H1 (cell line): ENCODE measurements around the gene MYH7. TPM values are rescaled to one million over a fixed set of nuclear protein-coding genes. Genes with fewer than 3 reads are reported as not detected.

Experiments
- CTCF ChIA-PET: fragments of 300-600 bp; sonication (Branson Sonifier 250); formaldehyde crosslinking; loops from one replicate; lab custom pipeline; 2021; ENCODE audit not compliant: partially characterized antibody; lab: Charles Lee
- POLR2A ChIA-PET: fragments of 300-600 bp; sonication (Branson Sonifier 250); formaldehyde crosslinking; loops from one replicate; lab custom pipeline; 2021; ENCODE audit warnings: inconsistent platforms; ENCODE audit not compliant: partially characterized antibody; lab: Charles Lee
- DNase-seq, 2 experiments: peaks; one replicate each; pipeline versions ENCODE4 v3.0.0 to v3.0.0-alpha.2; 2010 to 2022; ENCODE audit warnings: low spot score in 2 of 2, low read depth in 1 of 2, mixed read lengths in 1 of 2
- FAIRE-seq: peaks from 2 replicates; lab custom pipeline; 2011; peaks lifted over from hg19 to GRCh38; lab: Jason Lieb, UNC
- H2AFZ ChIP-seq: 2 replicates; pipeline ENCODE4 v1.8.1; 2012; ENCODE audit warnings: low read length, inconsistent platforms
- H2AK5ac ChIP-seq: 2 replicates; pipeline ENCODE4 v1.6.1; 2013; ENCODE audit warnings: low read depth, low read length
- H2BK120ac ChIP-seq: replicated peaks from 2 replicates; pipeline ENCODE3; 2013; ENCODE audit warnings: low read depth, low read length, inconsistent platforms
- H2BK12ac ChIP-seq: 2 replicates; pipeline ENCODE4 v1.6.1; 2013; ENCODE audit warnings: low read depth, low read length
- H2BK15ac ChIP-seq: 2 replicates; pipeline ENCODE4 v1.6.1; 2013; ENCODE audit warnings: low read length
- H2BK20ac ChIP-seq: 2 replicates; pipeline ENCODE4 v1.6.1; 2013; ENCODE audit warnings: low read length
- H2BK5ac ChIP-seq: 2 replicates; pipeline ENCODE4 v1.6.1; 2013; ENCODE audit warnings: low read depth, low read length
- H3K14ac ChIP-seq: 2 replicates; pipeline ENCODE4 v1.6.1; 2013; ENCODE audit warnings: inconsistent platforms; ENCODE audit not compliant: insufficient read length
- H3K18ac ChIP-seq: 2 replicates; pipeline ENCODE4 v1.6.1; 2013; ENCODE audit warnings: low read length; ENCODE audit errors: extremely low read depth
- H3K23ac ChIP-seq: 2 replicates; pipeline ENCODE4 v1.6.1; 2013; ENCODE audit warnings: inconsistent platforms; ENCODE audit not compliant: insufficient read length
- H3K23me2 ChIP-seq: 2 replicates; pipeline ENCODE4 v1.6.1; 2013; ENCODE audit warnings: low read depth, low read length
- H3K27ac ChIP-seq: 2 replicates; pipeline ENCODE4 v1.6.1; 2011; ENCODE audit warnings: low read depth, low read length, inconsistent platforms
- H3K27me3 ChIP-seq, 4 experiments: replicated peaks in 1 of 4; 1 replicate in 1 of 4; 2 replicates in 3 of 4; pipeline versions ENCODE4 v1.6.1 to v1.8.1; 2011 to 2013; ENCODE audit warnings: low read length in 3 of 4, mild to moderate bottlenecking in 3 of 4, inconsistent platforms in 2 of 4, mixed read lengths in 2 of 4, moderate library complexity in 1 of 4; ENCODE audit not compliant: control insufficient read depth in 3 of 4, insufficient read depth in 3 of 4; ENCODE audit errors: extremely low read depth in 1 of 4
- H3K36me3 ChIP-seq, 4 experiments: 2 replicates each; pipeline versions ENCODE4 v1.6.1 to v1.8.1; 2011 to 2013; ENCODE audit warnings: mild to moderate bottlenecking in 4 of 4, low read length in 3 of 4, moderate library complexity in 2 of 4, control low read depth in 1 of 4, inconsistent platforms in 1 of 4; ENCODE audit not compliant: insufficient read depth in 4 of 4, control insufficient read depth in 2 of 4
- H3K4ac ChIP-seq: replicated peaks from 2 replicates; pipeline ENCODE3; 2013; ENCODE audit warnings: low read length, low read depth, mixed read lengths, inconsistent platforms; ENCODE audit not compliant: insufficient read length
- H3K4me1 ChIP-seq, 4 experiments: replicated peaks in 1 of 4; 1 replicate in 1 of 4; 2 replicates in 3 of 4; pipeline versions ENCODE4 v1.6.1 to v1.8.1; 2011 to 2013; ENCODE audit warnings: low read length in 3 of 4, inconsistent platforms in 2 of 4, mixed read lengths in 1 of 4; ENCODE audit not compliant: insufficient read depth in 4 of 4, control insufficient read depth in 3 of 4
- H3K4me2 ChIP-seq, 2 experiments: 2 replicates each; pipeline versions ENCODE4 v1.6.1 to v1.8.1; 2011 to 2013; ENCODE audit warnings: low read depth in 2 of 2, low read length in 2 of 2, control low read depth in 1 of 2, inconsistent platforms in 1 of 2, mild to moderate bottlenecking in 1 of 2; ENCODE audit not compliant: insufficient read depth in 1 of 2
- H3K4me3 ChIP-seq, 4 experiments: fragments of 200-600, 300-600 bp in 1 of 4; sonication (generic), shearing (Covaris generic), sonication (Bioruptor Twin) in 1 of 4; 2 replicates each; pipeline versions ENCODE4 v1.5.1 to v1.8.1; 2011 to 2016; ENCODE audit warnings: low read length in 4 of 4, low read depth in 3 of 4, control low read depth in 2 of 4, inconsistent platforms in 2 of 4, mild to moderate bottlenecking in 2 of 4, mixed read lengths in 1 of 4, moderate library complexity in 1 of 4; ENCODE audit not compliant: insufficient read depth in 2 of 4; ENCODE audit errors: extremely low read depth in 1 of 4
- H3K56ac ChIP-seq: replicated peaks from 2 replicates; pipeline ENCODE3; 2013; ENCODE audit warnings: low read depth, mild to moderate bottlenecking, mixed read lengths, low read length, inconsistent platforms; ENCODE audit not compliant: insufficient read length
- H3K79me1 ChIP-seq: 2 replicates; pipeline ENCODE4 v1.6.1; 2013; ENCODE audit warnings: low read depth, low read length, control low read depth
- H3K79me2 ChIP-seq, 2 experiments: 2 replicates each; pipeline versions ENCODE4 v1.6.1 to v1.8.1; 2012 to 2013; ENCODE audit warnings: low read length in 2 of 2, mild to moderate bottlenecking in 2 of 2, inconsistent platforms in 1 of 2; ENCODE audit not compliant: insufficient read depth in 2 of 2, control insufficient read depth in 1 of 2
- H3K9ac ChIP-seq, 4 experiments: replicated peaks in 1 of 4; 1 replicate in 1 of 4; 2 replicates in 3 of 4; pipeline versions ENCODE4 v1.6.1 to v1.8.1; 2011 to 2013; ENCODE audit warnings: low read depth in 3 of 4, low read length in 3 of 4, control low read depth in 2 of 4, mild to moderate bottlenecking in 2 of 4, moderate library complexity in 2 of 4, inconsistent platforms in 1 of 4; ENCODE audit errors: extremely low read depth in 1 of 4
- H3K9me3 ChIP-seq, 2 experiments: 2 replicates each; pipeline versions ENCODE4 v1.6.1 to v1.8.1; 2012 to 2013; ENCODE audit warnings: mild to moderate bottlenecking in 2 of 2, moderate library complexity in 2 of 2, control low read depth in 1 of 2, inconsistent platforms in 1 of 2, low read depth in 1 of 2, low read length in 1 of 2, mixed read lengths in 1 of 2; ENCODE audit not compliant: insufficient read depth in 2 of 2
- H4K20me1 ChIP-seq, 2 experiments: replicated peaks in 1 of 2; 2 replicates each; pipeline versions ENCODE3 to v1.8.1; 2011 to 2013; ENCODE audit warnings: inconsistent platforms in 2 of 2, low read length in 2 of 2, mild to moderate bottlenecking in 1 of 2; ENCODE audit not compliant: insufficient read depth in 2 of 2, control insufficient read depth in 1 of 2
- H4K5ac ChIP-seq: 2 replicates; pipeline ENCODE4 v1.6.1; 2013; ENCODE audit warnings: low read length, low read depth, mixed read lengths, inconsistent platforms; ENCODE audit not compliant: insufficient read length
- H4K8ac ChIP-seq: 2 replicates; pipeline ENCODE4 v1.8.0; 2013; ENCODE audit warnings: mild to moderate bottlenecking, moderate library complexity, low read length, inconsistent platforms; ENCODE audit not compliant: insufficient read depth; ENCODE audit errors: extremely low read depth
- H4K91ac ChIP-seq: replicated peaks from 2 replicates; pipeline ENCODE3; 2013; ENCODE audit warnings: low read length, mixed read lengths, inconsistent platforms; ENCODE audit not compliant: insufficient read length
- ATF2 ChIP-seq: IDR thresholded peaks from 2 replicates; pipeline ENCODE4 v1.6.1; 2012; ENCODE audit warnings: low read length, inconsistent platforms
- BCL11A ChIP-seq, 2 experiments: IDR thresholded peaks; one replicate each; pipeline ENCODE4 v1.6.1; 2011; ENCODE audit warnings: low read depth in 2 of 2, low read length in 2 of 2, mild to moderate bottlenecking in 2 of 2
- CREB1 ChIP-seq: IDR thresholded peaks from 2 replicates; pipeline ENCODE4 v1.6.1; 2012; ENCODE audit warnings: inconsistent platforms
- EZH2 ChIP-seq: fragments of 200-600 bp; sonication (generic); IDR thresholded peaks from 2 replicates; pipeline ENCODE4 v1.7.1; 2012; ENCODE audit warnings: low read depth, mild to moderate bottlenecking, moderate library complexity, low read length, inconsistent platforms; ENCODE audit not compliant: severe bottlenecking
- GTF2F1 ChIP-seq: IDR thresholded peaks from 2 replicates; pipeline ENCODE4 v1.6.1; 2012; ENCODE audit warnings: low read depth, low read length, improper control_type of control experiment, borderline replicate concordance
- MAX ChIP-seq: IDR thresholded peaks from 2 replicates; pipeline ENCODE4 v1.6.1; 2012; ENCODE audit warnings: inconsistent platforms
- RAD21 ChIP-seq, 2 experiments: IDR thresholded peaks in 1 of 2; conservative IDR thresholded peaks in 1 of 2; 2 replicates each; pipeline ENCODE4 v1.6.1; 2011; ENCODE audit warnings: low read depth in 2 of 2, low read length in 2 of 2, improper control_type of control experiment in 1 of 2, inconsistent platforms in 1 of 2, mild to moderate bottlenecking in 1 of 2, moderate library complexity in 1 of 2
- RNF2 ChIP-seq: fragments of 200-900, 300-1000 bp; sonication (generic); IDR thresholded peaks from 2 replicates; pipeline ENCODE4 v1.7.1; 2016; ENCODE audit warnings: borderline replicate concordance, low read depth, mild to moderate bottlenecking, antibody characterized with exemption, low read length; ENCODE audit not compliant: poor library complexity, severe bottlenecking; ENCODE audit errors: missing control alignments
- SAP30 ChIP-seq: fragments of 300-600 bp; sonication (generic); IDR thresholded peaks from 2 replicates; pipeline ENCODE4 v1.7.1; 2012; ENCODE audit warnings: low read length, moderate library complexity, mild to moderate bottlenecking, inconsistent platforms; ENCODE audit not compliant: insufficient read depth, insufficient replicate concordance
- SIN3A ChIP-seq, 2 experiments: IDR thresholded peaks in 1 of 2; conservative IDR thresholded peaks in 1 of 2; 2 replicates each; pipeline ENCODE4 v1.6.1; 2011 to 2012; ENCODE audit warnings: low read length in 2 of 2, improper control_type of control experiment in 1 of 2, low read depth in 1 of 2, mild to moderate bottlenecking in 1 of 2
- WGBS, 2 experiments: shearing (Covaris generic) in 1 of 2; methylation state at CpG; one replicate each; pipeline versions ENCODE4 v1.1.6 to v1.1.7; 2013 to 2015; ENCODE audit warnings: low lambda C conversion rate in 2 of 2, mixed read lengths in 2 of 2, inconsistent platforms in 1 of 2, low coverage in 1 of 2, missing lambda C conversion rate in 1 of 2; ENCODE audit not compliant: insufficient replicate concordance in 2 of 2, insufficient coverage in 1 of 2, insufficient read length in 1 of 2; ENCODE audit errors: extremely low coverage in 1 of 2, missing lambda C conversion rate in 1 of 2; 5-methylcytosine and 5-hydroxymethylcytosine counted together
- polyA plus RNA-seq, 7 experiments: library from polyadenylated mRNA; depleted of rRNA in 3 of 7; stranded (reverse) in 5 of 7; unstranded in 2 of 7; fragments of >200 nt in 5 of 7; fragments of 200-250 nt in 2 of 7; gene quantifications; 1 replicate in 5 of 7; 2 replicates in 1 of 7; 4 replicates in 1 of 7; pipeline versions ENCODE4 v1.2.1 to v1.2.3, GENCODE V29; 2011 to 2013; ENCODE audit warnings: missing spikeins in 2 of 7, mixed read lengths in 2 of 7
- total RNA-seq: library from RNA; stranded (reverse); fragmentation: NEBNext Ultra II Directional; extraction: Animal tissue kit (Norgen Biotek cat#: 25700); gene quantifications from 2 replicates; pipeline ENCODE4 v1.2.1, GENCODE V29; 2021

Gene MYH7
- total and polyA plus RNA-seq, 2 of the 8 experiments (the other 6 are each of a cell fraction or from before 2014, with no cell fraction given): not detected

- H4K20me1 ChIP-seq: no peaks in the 10 kb centered on the region
- H3K4me1 ChIP-seq: peaks cover 0 to 10% (median under 1%) of the 10 kb centered on the region in 4 experiments; a peak in 3 of 7 replicates
- H3K79me2 ChIP-seq: no peaks in the 10 kb centered on the region
- ChIA-PET CTCF (interaction anchor here (0.8 to 15.0 kb wide), 12 partner anchors 9 to 408 kb away, joined by 3 to 333 read pairs (median 4); partner anchors contain the start of genes EFS and SLC22A17), POLR2A (interaction anchor here (1.5 kb wide), 1 partner anchor 10 kb away, joined by 3 read pairs; no protein-coding TSS in a partner anchor)
- no peaks in the 10 kb centered on the region; the same call in 1 of the 2 replicates for H3K23me2 ChIP-seq
- H4K8ac ChIP-seq: no peak overlapping the region
- no peaks in the 10 kb centered on the region; a peak in 1 of 7 replicates for H3K27me3 ChIP-seq
- 94% methylated on average over 2 of the region's 2 CpGs; no CpG with 5 or more reads in 1 of the 2 experiments for WGBS, 2 experiments
- no peak overlapping the region for H4K5ac ChIP-seq
- no peak overlapping the region for H3K9ac ChIP-seq
- no peak overlapping the region for H3K23ac ChIP-seq
- H2AFZ ChIP-seq: no peak overlapping the region
- H3K4me3 ChIP-seq: no peak overlapping the region
- H3K9me3 ChIP-seq: no peaks in the 10 kb centered on the region
- H2BK20ac ChIP-seq: no peak overlapping the region
- H3K79me1 ChIP-seq: no peaks in the 10 kb centered on the region
- no peak overlapping the region for H2BK5ac ChIP-seq
- H2AK5ac ChIP-seq: no peak overlapping the region
- no peak overlapping the region for H3K14ac ChIP-seq
- H4K91ac ChIP-seq: no peak overlapping the region
- H3K18ac ChIP-seq: no peak overlapping the region
- H3K4me2 ChIP-seq: no peak overlapping the region
- H3K56ac ChIP-seq: no peak overlapping the region
- FAIRE-seq: no peak
- no peak overlapping the region for H2BK12ac ChIP-seq
- H3K36me3 ChIP-seq: no peaks in the 10 kb centered on the region
- no peak overlapping the region for H3K27ac ChIP-seq
- H2BK15ac ChIP-seq: no peak overlapping the region
- H3K4ac ChIP-seq: no peak overlapping the region
- DNase-seq: no peak
- H2BK120ac ChIP-seq: no peak overlapping the region
- TF ChIP-seq SAP30 (no peak), CREB1 (no peak), MAX (no peak), SIN3A (conservative IDR thresholded peaks at IDR 0.05 in 1 of 2, IDR thresholded peaks at IDR 0.05 in 1 of 2; ENCODE audit: low read depth in 1 of 2, low read length in 2 of 2) (no peak), BCL11A (IDR thresholded peaks at IDR 0.05; ENCODE audit: low read depth in 2 of 2, low read length in 2 of 2) (no peak), EZH2 (no peak), RAD21 (IDR thresholded peaks at IDR 0.05 in 1 of 2, conservative IDR thresholded peaks at IDR 0.05 in 1 of 2; ENCODE audit: low read depth in 2 of 2, low read length in 2 of 2) (no peak), GTF2F1 (no peak), RNF2 (no peak), ATF2 (no peak)
Measured at GRCh38 chr14:23385244-23385641, 50.2 kb downstream of the MYH7 start.
